Uterus (tissue), 4 donors: ENCODE measurements around the gene CDC5L. TPM values are rescaled to one million over a fixed set of nuclear protein-coding genes. Genes with fewer than 3 reads are reported as not detected.

Source experiments
- DNase-seq, 2 donors: peaks; one replicate each; pipeline ENCODE4 v3.0.0-alpha.2; 2019 to 2020
- H3K27ac ChIP-seq, 2 donors: fragments of 200-600 bp; sonication (generic); 1 replicate in 1 of 2; 2 replicates in 1 of 2; pipeline ENCODE4 v1.5.1; 2016 to 2018
- H3K27me3 ChIP-seq, 2 donors: fragments of 200-600 bp; sonication (generic); one replicate each; pipeline ENCODE4 v1.5.1; 2018 to 2019; ENCODE audit warnings: control low read depth in 1 of 2
- H3K36me3 ChIP-seq, 2 donors: fragments of 200-600 bp; sonication (generic); one replicate each; pipeline ENCODE4 v1.5.1; 2019; ENCODE audit warnings: control low read depth in 1 of 2
- H3K4me1 ChIP-seq, 2 donors: fragments of 200-600 bp; sonication (generic); one replicate each; pipeline ENCODE4 v1.5.1; 2018 to 2019; ENCODE audit warnings: control low read depth in 1 of 2
- H3K4me3 ChIP-seq, 2 donors: fragments of 200-600 bp; sonication (generic); 1 replicate in 1 of 2; 2 replicates in 1 of 2; pipeline ENCODE4 v1.5.1; 2018 to 2019; ENCODE audit warnings: mild to moderate bottlenecking in 1 of 2
- H3K9me3 ChIP-seq, 2 donors: fragments of 200-600 bp; sonication (generic); one replicate each; pipeline ENCODE4 v1.5.1; 2019; ENCODE audit warnings: control low read depth in 1 of 2
- CTCF ChIP-seq, 4 experiments: fragments of 200-600 bp in 2 of 4; fragments of 450-650 bp in 2 of 4; sonication (generic) in 2 of 4; IDR thresholded peaks; one replicate each; pipeline ENCODE4 v1.5.1; 2016 to 2019; ENCODE audit warnings: antibody characterized with exemption in 4 of 4, mild to moderate bottlenecking in 2 of 4, moderate library complexity in 1 of 4
- POLR2A ChIP-seq, 2 donors: fragments of 450-650 bp; IDR thresholded peaks; one replicate each; pipeline ENCODE4 v1.6.1; 2016; ENCODE audit warnings: antibody characterized with exemption in 2 of 2, mild to moderate bottlenecking in 1 of 2, moderate library complexity in 1 of 2
- intact Hi-C: fragments of 100-400 bp; cut with DNase I; formaldehyde crosslinking; loops from one replicate; pipeline ENCODE4 v1.15.1; 2023; ENCODE audit warnings: low total_unique reads
- total RNA-seq, 4 donors: library from RNA; depleted of rRNA in 3 of 4; stranded (reverse); fragments of >200 nt in 3 of 4; gene quantifications; one replicate each; pipeline versions ENCODE4 v1.1.0 to v1.2.4, GENCODE V29; 2014 to 2023
- donor health status: DM: yes; HTN: yes; CAD: no.

The CDC5L gene
- total RNA-seq, 4 donors from 2014 or later = 8.7 to 42.0 (median 20.0) TPM

GRCh38 chr6:44481056-44481455 is 93.5 kb downstream of the CDC5L start:
- Histone ChIP-seq H3K4me3 (no peak overlapping the region), H3K9me3 (no peaks in the 10 kb centered on the region), H3K27ac (no peak overlapping the region), H3K4me1 (no peaks in the 10 kb centered on the region), H3K27me3 (no peaks in the 10 kb centered on the region), H3K36me3 (no peaks in the 10 kb centered on the region)
- TF ChIP-seq POLR2A (IDR thresholded peaks at IDR 0.05) (no peak), CTCF (IDR thresholded peaks at IDR 0.05) (no peak)
- intact Hi-C loops = no loop called here
- DNase-seq = no peak

GRCh38 chr6:44481760-44482159 is 94.3 kb downstream of the CDC5L start:
- no peaks in the 10 kb centered on the region for H3K36me3 ChIP-seq
- no peak overlapping the region for H3K4me3 ChIP-seq
- DNase-seq = no peak
- intact Hi-C loops = no loop called here
- H3K4me1 ChIP-seq = no peaks in the 10 kb centered on the region
- TF ChIP-seq POLR2A (IDR thresholded peaks at IDR 0.05) (no peak), CTCF (IDR thresholded peaks at IDR 0.05) (no peak)
- no peaks in the 10 kb centered on the region for H3K27me3 ChIP-seq
- H3K27ac ChIP-seq = no peak overlapping the region
- no peaks in the 10 kb centered on the region for H3K9me3 ChIP-seq

- Histone ChIP-seq H3K27ac (no peak overlapping the region), H3K9me3 (no peaks in the 10 kb centered on the region), H3K4me1 (peaks cover 0 to 3% of the 10 kb centered on the region in 2 donors), H3K27me3 (no peaks in the 10 kb centered on the region), H3K36me3 (no peaks in the 10 kb centered on the region), H3K4me3 (no peak overlapping the region)
- intact Hi-C loops = no loop called here
- TF ChIP-seq CTCF (IDR thresholded peaks at IDR 0.05) (no peak), POLR2A (IDR thresholded peaks at IDR 0.05) (no peak)
- DNase-seq = no peak
These were observed 98.3 kb downstream of the CDC5L start for GRCh38 chr6:44485601-44486401.

- no peaks in the 10 kb centered on the region for H3K27me3 ChIP-seq
- no peaks in the 10 kb centered on the region for H3K36me3 ChIP-seq
- intact Hi-C loops = no loop called here
- H3K9me3 ChIP-seq = no peaks in the 10 kb centered on the region
- TF ChIP-seq CTCF (IDR thresholded peaks at IDR 0.05) (no peak), POLR2A (IDR thresholded peaks at IDR 0.05) (no peak)
- H3K27ac ChIP-seq = no peak overlapping the region
- DNase-seq = no peak
- peaks cover 0 to 3% of the 10 kb centered on the region in 2 donors for H3K4me1 ChIP-seq
- no peak overlapping the region for H3K4me3 ChIP-seq
These were observed 99.5 kb downstream of the CDC5L start for GRCh38 chr6:44487002-44487401.

GRCh38 chr6:44487586-44487985 is 100.1 kb downstream of the CDC5L start:
- Histone ChIP-seq H3K4me1 (peaks cover 0 to 3% of the 10 kb centered on the region in 2 donors), H3K9me3 (no peaks in the 10 kb centered on the region), H3K27me3 (no peaks in the 10 kb centered on the region), H3K36me3 (no peaks in the 10 kb centered on the region), H3K27ac (no peak overlapping the region), H3K4me3 (no peak overlapping the region)
- intact Hi-C loops = no loop called here
- TF ChIP-seq POLR2A (IDR thresholded peaks at IDR 0.05) = no peak
- no peak for TF ChIP-seq CTCF (IDR thresholded peaks at IDR 0.05)
- DNase-seq = no peak
